DMS 273 (cell line): ENCODE results near the gene PIGH.
"Not testable (repeated sequence)": the region's sequence is repeated elsewhere in the genome, so short reads cannot be mapped to it uniquely, and the experiment has no call there.

Experiments
- DNase-seq: peaks from one replicate; lab custom pipeline; 2025; ENCODE audit not compliant: unreplicated experiment; lab: John Stamatoyannopoulos, UW

PIGH gene

GRCh38 chr14:67553547-67553946, 46.5 kb downstream of the PIGH start:
- DNase-seq, result no peak

- DNase-seq, result peak; percentile 24
These were observed 48.1 kb downstream of the PIGH start for GRCh38 chr14:67551940-67552339.

DNA sequence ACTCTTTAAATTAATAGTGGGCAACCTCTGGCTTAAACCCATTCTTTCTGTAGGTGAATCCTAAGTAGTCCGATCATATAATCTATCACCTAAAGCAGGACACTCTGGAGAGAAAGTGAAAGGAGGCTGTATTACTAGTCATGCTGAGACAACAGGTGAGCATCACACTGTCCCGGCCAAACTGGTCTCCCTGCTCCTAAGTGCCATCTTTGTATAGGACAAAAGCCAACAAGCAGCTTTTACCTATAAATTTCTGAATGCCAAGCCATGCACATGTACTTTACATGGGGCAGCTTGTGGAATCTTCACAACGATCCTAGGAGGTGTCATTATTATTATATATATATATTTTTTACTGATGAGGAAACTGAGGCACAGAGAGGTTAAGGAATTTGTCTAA, 48.9 kb downstream of the PIGH start:
- DNase-seq, result no peak

- DNase-seq, result no peak
These were observed 50.3 kb downstream of the PIGH start for GRCh38 chr14:67549734-67550133.

GRCh38 chr14:67547224-67547780, 52.8 kb downstream of the PIGH start:
- peak; percentile 86 for DNase-seq

- no peak for DNase-seq
These were observed 55.5 kb downstream of the PIGH start for GRCh38 chr14:67544590-67544989.

GRCh38 chr14:67542620-67543019, 57.4 kb downstream of the PIGH start:
- DNase-seq, result not testable (repeated sequence)

DNA sequence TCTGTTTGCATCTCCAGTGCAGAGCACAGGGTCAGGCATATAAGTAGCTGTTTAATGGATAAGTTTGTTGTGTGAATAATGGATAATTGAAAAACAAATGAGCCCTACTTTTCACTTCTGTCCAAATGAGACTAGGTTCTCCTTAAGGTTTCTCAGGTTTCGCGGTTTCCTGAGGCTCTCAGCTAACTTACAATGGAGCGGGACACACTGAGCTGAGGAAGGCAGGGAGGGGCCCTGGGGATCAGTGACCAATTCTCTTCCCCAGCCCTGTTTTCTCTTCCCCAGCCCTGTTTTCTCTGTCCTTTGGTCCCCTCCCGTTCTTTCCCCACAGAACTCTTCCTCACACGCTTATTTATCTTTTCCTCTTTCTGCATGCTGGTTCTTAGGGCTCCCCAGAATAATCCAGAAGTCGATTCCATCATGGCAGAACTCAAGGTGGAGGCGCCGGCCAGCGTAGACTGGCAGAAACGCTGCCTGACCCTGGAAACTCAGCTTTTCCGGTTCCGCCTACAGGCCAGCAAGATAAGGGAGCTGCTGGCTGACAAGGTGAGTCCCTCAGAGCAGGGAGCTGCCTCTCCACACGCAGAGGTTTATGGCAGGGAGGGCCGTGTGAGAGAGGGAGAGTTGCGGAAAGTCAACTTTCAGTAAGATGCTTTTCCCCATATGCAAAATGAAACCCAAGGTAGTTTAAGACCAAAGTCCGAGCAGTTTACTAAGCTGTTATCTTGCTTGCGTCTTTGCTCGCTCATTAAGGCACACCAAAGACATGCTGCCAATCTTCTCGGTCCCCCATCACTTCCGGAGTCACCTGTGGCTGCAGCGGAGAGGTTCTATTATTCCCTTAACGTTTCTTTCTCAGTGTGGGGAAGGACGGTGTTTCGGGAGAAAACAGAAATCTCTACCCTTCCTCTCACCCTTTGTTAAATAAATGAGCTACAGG, 58.4 kb downstream of the PIGH start:
- DNase-seq, result no peak
